Endothelial cell of umbilical vein (primary cell): ENCODE measurements around the gene ROBO4. TPM values are rescaled to one million over a fixed set of nuclear protein-coding genes. Genes with fewer than 3 reads are reported as not detected.

Experiments used
- BruUV-seq: library from RNA; stranded (reverse); fragments of 400-500 nt; replicated peaks from 2 replicates; lab custom pipeline; 2021; lab: Mats Ljungman, UMichigan
- CTCF ChIA-PET: fragments of 300-600, 350-600 bp; sonication (Branson Sonifier 250); formaldehyde crosslinking; loops from one replicate; lab custom pipeline; 2021; ENCODE audit warnings: antibody characterized with exemption, inconsistent platforms; lab: Charles Lee
- POLR2A ChIA-PET: fragments of 300-600, 350-600 bp; sonication (Branson Sonifier 250); formaldehyde crosslinking; loops from one replicate; lab custom pipeline; 2021; ENCODE audit warnings: antibody characterized with exemption, inconsistent platforms; lab: Charles Lee
- DNase-seq: peaks from one replicate; pipeline ENCODE4 v3.0.0-alpha.2; 2011; ENCODE audit warnings: low read depth, low spot score
- FAIRE-seq: peaks from 2 replicates; lab custom pipeline; 2011; peaks lifted over from hg19 to GRCh38; lab: Jason Lieb, UNC
- H2AFZ ChIP-seq: 2 replicates; pipeline ENCODE4 v1.6.0; 2012; ENCODE audit warnings: low read depth, low read length, control low read depth, inconsistent platforms
- H3K27ac ChIP-seq: 2 replicates; pipeline ENCODE4 v1.5.1; 2011; ENCODE audit warnings: low read depth, mild to moderate bottlenecking, control low read depth, low read length, moderate library complexity; ENCODE audit not compliant: insufficient read depth
- H3K27me3 ChIP-seq, 2 experiments: 2 replicates each; pipeline versions ENCODE4 v1.6.0 to v1.6.1; 2011; ENCODE audit warnings: low read length in 2 of 2, mixed read lengths in 1 of 2; ENCODE audit not compliant: control insufficient read depth in 2 of 2, insufficient read depth in 2 of 2
- H3K36me3 ChIP-seq, 2 experiments: 2 replicates in 1 of 2; 3 replicates in 1 of 2; pipeline ENCODE4 v1.5.1; 2011; ENCODE audit warnings: low read length in 2 of 2, mild to moderate bottlenecking in 1 of 2, moderate library complexity in 1 of 2; ENCODE audit not compliant: control insufficient read depth in 2 of 2, insufficient read depth in 2 of 2; ENCODE audit errors: extremely low read depth in 1 of 2
- H3K4me1 ChIP-seq: 3 replicates; pipeline ENCODE4 v1.5.1; 2011; ENCODE audit warnings: mild to moderate bottlenecking, low read length; ENCODE audit not compliant: control insufficient read depth, insufficient read depth; ENCODE audit errors: extremely low read depth
- H3K4me2 ChIP-seq: 2 replicates; pipeline ENCODE4 v1.6.1; 2011; ENCODE audit warnings: low read length, control low read depth, mixed read lengths; ENCODE audit not compliant: insufficient read depth
- H3K4me3 ChIP-seq, 3 experiments: fragments of 200-600 bp in 1 of 3; sonication (generic), shearing (Covaris generic) in 1 of 3; replicated peaks in 1 of 3; 2 replicates each; pipeline ENCODE4 v1.5.1; 2011 to 2016; ENCODE audit warnings: control low read depth in 3 of 3, low read length in 3 of 3, mild to moderate bottlenecking in 2 of 3, inconsistent platforms in 1 of 3, low read depth in 1 of 3, moderate library complexity in 1 of 3; ENCODE audit not compliant: insufficient read depth in 1 of 3
- H3K79me2 ChIP-seq: 2 replicates; pipeline ENCODE4 v1.6.0; 2012; ENCODE audit warnings: low read length, inconsistent platforms; ENCODE audit not compliant: control insufficient read depth, insufficient read depth
- H3K9ac ChIP-seq: replicated peaks from 2 replicates; pipeline ENCODE3; 2011; ENCODE audit warnings: low read length, control low read depth; ENCODE audit not compliant: insufficient read depth; ENCODE audit errors: extremely low read depth
- H3K9me1 ChIP-seq: replicated peaks from 3 replicates; pipeline ENCODE4 v1.6.0; 2011; ENCODE audit warnings: mild to moderate bottlenecking, low read length; ENCODE audit not compliant: control insufficient read depth, insufficient read depth; ENCODE audit errors: extremely low read depth
- H3K9me3 ChIP-seq: replicated peaks from 2 replicates; pipeline ENCODE4 v1.5.1; 2012; ENCODE audit warnings: low read length, inconsistent platforms; ENCODE audit not compliant: control insufficient read depth, insufficient read depth
- H4K20me1 ChIP-seq: replicated peaks from 2 replicates; pipeline ENCODE3; 2011; ENCODE audit warnings: mild to moderate bottlenecking, low read length; ENCODE audit not compliant: control insufficient read depth, insufficient read depth; ENCODE audit errors: extremely low read depth
- EZH2 ChIP-seq: IDR thresholded peaks from 2 replicates; pipeline ENCODE4 v1.6.1; 2012; ENCODE audit warnings: borderline replicate concordance, low read depth, mild to moderate bottlenecking, moderate library complexity, low read length, inconsistent platforms; ENCODE audit not compliant: severe bottlenecking
- FOS ChIP-seq: IDR thresholded peaks from 2 replicates; pipeline ENCODE4 v1.6.1; 2011; ENCODE audit warnings: mild to moderate bottlenecking, low read length, moderate library complexity, borderline replicate concordance; ENCODE audit not compliant: insufficient read depth
- GATA2 ChIP-seq: IDR thresholded peaks from 2 replicates; pipeline ENCODE4 v1.7.0; 2011; ENCODE audit warnings: low read depth, mild to moderate bottlenecking, moderate library complexity, mixed read lengths, low read length; ENCODE audit not compliant: insufficient read length, insufficient read depth
- JUN ChIP-seq: IDR thresholded peaks from 2 replicates; pipeline ENCODE4 v1.6.1; 2011; ENCODE audit warnings: borderline replicate concordance, low read depth; ENCODE audit not compliant: insufficient read length, insufficient read depth
- MYC ChIP-seq: IDR thresholded peaks from one replicate; pipeline ENCODE4 v1.6.1; 2011; ENCODE audit warnings: mild to moderate bottlenecking, low read depth, low read length
- POLR2A ChIP-seq: IDR thresholded peaks from 2 replicates; pipeline ENCODE4 v1.6.1; 2012; ENCODE audit warnings: low read depth, mild to moderate bottlenecking, control low read depth, low read length
- POLR2AphosphoS5 ChIP-seq: IDR thresholded peaks from 2 replicates; pipeline ENCODE4 v1.6.1; 2012; ENCODE audit warnings: low read depth, mild to moderate bottlenecking, control low read depth, low read length, moderate library complexity; ENCODE audit not compliant: insufficient read depth
- dilution Hi-C: fragments of 300-500 bp; cut with MboI; formaldehyde crosslinking; loops from one replicate; pipeline ENCODE4 v1.15.0; 2019; ENCODE audit warnings: low sequenced_read_pairs; ENCODE audit not compliant: extremely low pct_ligation_motif_present
- intact Hi-C: fragments of 100-400 bp; cut with micrococcal nuclease; formaldehyde crosslinking; loops from one replicate; pipeline ENCODE4 v1.10.0; 2022
- polyA plus RNA-seq, 4 experiments: library from polyadenylated mRNA; depleted of rRNA in 3 of 4; stranded (reverse) in 3 of 4; unstranded in 1 of 4; fragments of >200 nt; gene quantifications; 2 replicates each; pipeline versions ENCODE4 v1.2.1 to v1.2.3, GENCODE V29; 2011 to 2012; ENCODE audit warnings: missing spikeins in 1 of 4
- total RNA-seq: library from RNA; stranded (reverse); gene quantifications from 2 replicates; pipeline ENCODE4 v1.2.3, GENCODE V29; 2021
- TF ChIP-seq, protein P1 (sequence below), 2 donors: IDR thresholded peaks; 1 replicate in 1 of 2; 2 replicates in 1 of 2; pipeline ENCODE4 v1.5.1; 2011; ENCODE audit warnings: low read length in 2 of 2, mild to moderate bottlenecking in 2 of 2, moderate library complexity in 2 of 2, control low read depth in 1 of 2, inconsistent platforms in 1 of 2, low read depth in 1 of 2; ENCODE audit not compliant: insufficient read depth in 1 of 2; ENCODE audit errors: extremely low read depth in 1 of 2
- TF ChIP-seq, protein P2 (sequence below): IDR thresholded peaks from 2 replicates; pipeline ENCODE4 v1.6.1; 2011; ENCODE audit not compliant: insufficient read depth, insufficient read length

ROBO4 gene
- total and polyA plus RNA-seq, 2 donors (not counting 3 experiments of a cell fraction or from before 2014, with no cell fraction given) = 260 to 474 TPM

DNA sequence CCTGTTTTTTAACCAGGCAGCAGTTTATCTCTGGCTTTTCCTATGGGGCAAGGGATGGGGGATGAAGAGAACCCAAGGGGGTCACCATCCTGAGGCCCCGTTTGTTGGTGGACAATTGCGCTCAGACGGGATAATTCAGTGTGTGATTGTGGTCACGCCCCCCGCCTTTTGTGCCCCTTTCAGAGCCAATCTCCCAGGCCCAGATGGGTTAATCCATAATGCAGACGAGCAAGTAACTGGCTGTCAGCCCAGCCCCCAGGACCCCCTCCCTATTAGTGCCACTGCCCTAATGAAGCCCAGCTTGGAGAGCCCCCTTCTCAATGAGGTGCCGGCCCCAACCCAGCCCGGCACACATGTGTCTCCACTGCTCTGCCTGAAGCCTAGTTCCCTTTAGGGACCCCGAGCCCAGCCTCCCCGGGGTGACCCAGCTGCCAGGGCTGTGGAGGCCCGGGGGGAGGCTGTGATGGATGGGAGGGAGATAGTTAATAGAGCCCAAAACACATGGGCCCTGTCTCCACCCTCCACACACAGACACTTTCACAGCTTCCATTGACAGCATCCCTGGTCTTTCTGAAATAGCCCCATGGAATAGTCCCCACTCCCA is 51.5 kb downstream of the ROBO4 start:
- Histone ChIP-seq H3K9me3 (no peaks in the 10 kb centered on the region), H3K4me3 (no peak overlapping the region), H3K79me2 (no peaks in the 10 kb centered on the region), H3K36me3 (no peaks in the 10 kb centered on the region), H3K9ac (no peak overlapping the region), H4K20me1 (no peaks in the 10 kb centered on the region), H2AFZ (no peak overlapping the region), H3K27ac (no peak overlapping the region), H3K9me1 (no peaks in the 10 kb centered on the region), H3K4me1 (no peaks in the 10 kb centered on the region), H3K27me3 (peaks cover 81 to 99% of the 10 kb centered on the region in 2 experiments), H3K4me2 (no peak overlapping the region)
- no peak for FAIRE-seq
- no TSS peak for BruUV-seq
- TF ChIP-seq GATA2 = no peak
- TF ChIP-seq, protein P1, sequence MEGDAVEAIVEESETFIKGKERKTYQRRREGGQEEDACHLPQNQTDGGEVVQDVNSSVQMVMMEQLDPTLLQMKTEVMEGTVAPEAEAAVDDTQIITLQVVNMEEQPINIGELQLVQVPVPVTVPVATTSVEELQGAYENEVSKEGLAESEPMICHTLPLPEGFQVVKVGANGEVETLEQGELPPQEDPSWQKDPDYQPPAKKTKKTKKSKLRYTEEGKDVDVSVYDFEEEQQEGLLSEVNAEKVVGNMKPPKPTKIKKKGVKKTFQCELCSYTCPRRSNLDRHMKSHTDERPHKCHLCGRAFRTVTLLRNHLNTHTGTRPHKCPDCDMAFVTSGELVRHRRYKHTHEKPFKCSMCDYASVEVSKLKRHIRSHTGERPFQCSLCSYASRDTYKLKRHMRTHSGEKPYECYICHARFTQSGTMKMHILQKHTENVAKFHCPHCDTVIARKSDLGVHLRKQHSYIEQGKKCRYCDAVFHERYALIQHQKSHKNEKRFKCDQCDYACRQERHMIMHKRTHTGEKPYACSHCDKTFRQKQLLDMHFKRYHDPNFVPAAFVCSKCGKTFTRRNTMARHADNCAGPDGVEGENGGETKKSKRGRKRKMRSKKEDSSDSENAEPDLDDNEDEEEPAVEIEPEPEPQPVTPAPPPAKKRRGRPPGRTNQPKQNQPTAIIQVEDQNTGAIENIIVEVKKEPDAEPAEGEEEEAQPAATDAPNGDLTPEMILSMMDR (IDR thresholded peaks at IDR 0.05; ENCODE audit: extremely low read depth in 1 of 2, insufficient read depth in 1 of 2, low read depth in 1 of 2, low read length in 2 of 2) = no peak
- no peak for TF ChIP-seq POLR2AphosphoS5
- no peak for TF ChIP-seq MYC
- TF ChIP-seq, protein P2, sequence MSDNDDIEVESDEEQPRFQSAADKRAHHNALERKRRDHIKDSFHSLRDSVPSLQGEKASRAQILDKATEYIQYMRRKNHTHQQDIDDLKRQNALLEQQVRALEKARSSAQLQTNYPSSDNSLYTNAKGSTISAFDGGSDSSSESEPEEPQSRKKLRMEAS = no peak
- no peak for TF ChIP-seq FOS
- no peak for TF ChIP-seq EZH2
- TF ChIP-seq POLR2A = no peak
- TF ChIP-seq JUN = no peak
- dilution Hi-C loops (no loop called here), intact Hi-C loops (no loop called here)
- POLR2A ChIA-PET = no interaction called here
- CTCF ChIA-PET = interaction anchor here (0.9 to 2.7 kb wide), 3 partner anchors 10 to 213 kb away, joined by 3 to 13 read pairs (median 5); partner anchors contain the start of gene ROBO3
- DNase-seq = no peak
